HUES64 (cell line): Measurements from ENCODE around the gene ARSG.
"Not testable (repeated sequence)": the region's sequence is repeated elsewhere in the genome, so short reads cannot be mapped to it uniquely, and the experiment has no call there.

Experiments
- H3K27ac ChIP-seq: 2 replicates; pipeline ENCODE4 v1.7.0; 2013; ENCODE audit warnings: low read depth, low read length, inconsistent platforms
- H3K27me3 ChIP-seq: 2 replicates; pipeline ENCODE4 v1.6.1; 2013; ENCODE audit warnings: mild to moderate bottlenecking, low read length; ENCODE audit not compliant: insufficient read depth
- H3K36me3 ChIP-seq: 2 replicates; pipeline ENCODE4 v1.6.1; 2013; ENCODE audit warnings: mild to moderate bottlenecking, low read length; ENCODE audit not compliant: insufficient read depth
- H3K4me1 ChIP-seq: 2 replicates; pipeline ENCODE4 v1.6.1; 2013; ENCODE audit warnings: mild to moderate bottlenecking, low read length, moderate library complexity; ENCODE audit not compliant: insufficient read depth
- H3K4me3 ChIP-seq: 2 replicates; pipeline ENCODE4 v1.5.1; 2013; ENCODE audit warnings: mild to moderate bottlenecking, low read length, moderate library complexity
- H3K9ac ChIP-seq: 2 replicates; pipeline ENCODE4 v1.6.1; 2013; ENCODE audit warnings: mild to moderate bottlenecking, low read depth, low read length
- H3K9me3 ChIP-seq: 2 replicates; pipeline ENCODE4 v1.6.1; 2013; ENCODE audit warnings: low read depth, low read length; ENCODE audit not compliant: insufficient read depth
- WGBS: fragments of 150-250, 120-280 bp; methylation state at CpG from one replicate; pipeline ENCODE4 v1.1.7; 2013; ENCODE audit warnings: missing lambda C conversion rate; 5-methylcytosine and 5-hydroxymethylcytosine counted together

Gene ARSG

GRCh38 chr17:68355108-68355507, 63.8 kb downstream of the ARSG start:
- H3K9ac ChIP-seq, H3K36me3 ChIP-seq: not testable (repeated sequence)
- 95% methylated on average over 5 of the region's 5 CpGs for whole genome bisulfite sequencing

GRCh38 chr17:68356520-68356919, 65.2 kb downstream of the ARSG start:
- Histone ChIP-seq H3K27me3 (no peaks in the 10 kb centered on the region), H3K27ac (no peak overlapping the region), H3K9ac (no peak overlapping the region), H3K4me1 (peaks cover 11% of the 10 kb centered on the region; the same call in 1 of the 2 replicates), H3K36me3 (no peaks in the 10 kb centered on the region), H3K4me3 (no peak overlapping the region), H3K9me3 (no peaks in the 10 kb centered on the region)
- WGBS, result 92% methylated on average over 8 of the region's 8 CpGs

More at GRCh38 chr17:68355108-68355507, 63.8 kb downstream of the ARSG start:
- not testable (repeated sequence) for H3K9me3 ChIP-seq, H3K27ac ChIP-seq, H3K27me3 ChIP-seq, H3K4me3 ChIP-seq, H3K4me1 ChIP-seq

GRCh38 chr17:68356949-68357455, 65.7 kb downstream of the ARSG start:
- Histone ChIP-seq H3K27ac (no peak overlapping the region), H3K36me3 (no peaks in the 10 kb centered on the region), H3K4me1 (peaks cover 11% of the 10 kb centered on the region; the same call in 1 of the 2 replicates), H3K9me3 (no peaks in the 10 kb centered on the region), H3K4me3 (no peak overlapping the region), H3K27me3 (no peaks in the 10 kb centered on the region), H3K9ac (no peak overlapping the region)
- WGBS, result 96% methylated on average over 3 of the region's 3 CpGs

- Histone ChIP-seq H3K27me3 (no peaks in the 10 kb centered on the region), H3K36me3 (no peaks in the 10 kb centered on the region), H3K9ac (no peak overlapping the region), H3K4me3 (no peak overlapping the region), H3K9me3 (no peaks in the 10 kb centered on the region), H3K27ac (no peak overlapping the region), H3K4me1 (peaks cover 11% of the 10 kb centered on the region; the same call in 1 of the 2 replicates)
- WGBS, result 97% methylated on average over 3 of the region's 4 CpGs
Measured at GRCh38 chr17:68357886-68358285, 66.6 kb downstream of the ARSG start.

- H3K4me1 ChIP-seq, result peaks cover 11% of the 10 kb centered on the region; the same call in 1 of the 2 replicates
- WGBS, result 83% methylated on average over 11 of the region's 13 CpGs
- no peak overlapping the region for H3K4me3 ChIP-seq
- no peaks in the 10 kb centered on the region for H3K36me3 ChIP-seq
- H3K27ac ChIP-seq, result no peak overlapping the region
- no peaks in the 10 kb centered on the region for H3K9me3 ChIP-seq
- H3K27me3 ChIP-seq, result no peaks in the 10 kb centered on the region
- H3K9ac ChIP-seq, result no peak overlapping the region
Measured at GRCh38 chr17:68359791-68360535, 68.7 kb downstream of the ARSG start.

GRCh38 chr17:68365469-68365868, 74.2 kb downstream of the ARSG start:
- no peak overlapping the region for H3K9ac ChIP-seq
- no peak overlapping the region for H3K27ac ChIP-seq
- no peaks in the 10 kb centered on the region for H3K9me3 ChIP-seq
- no peaks in the 10 kb centered on the region for H3K36me3 ChIP-seq
- 100% methylated on average over 2 of the region's 2 CpGs for WGBS
- H3K27me3 ChIP-seq, result no peaks in the 10 kb centered on the region
- peaks cover 1% of the 10 kb centered on the region for H3K4me1 ChIP-seq
- no peak overlapping the region for H3K4me3 ChIP-seq

- H3K4me3 ChIP-seq, result no peak overlapping the region
- H3K9ac ChIP-seq, result no peak overlapping the region
- H3K27me3 ChIP-seq, result no peaks in the 10 kb centered on the region
- 85% methylated on average over 5 of the region's 5 CpGs for WGBS
- no peak overlapping the region for H3K27ac ChIP-seq
- H3K36me3 ChIP-seq, result no peaks in the 10 kb centered on the region
- H3K4me1 ChIP-seq, result no peaks in the 10 kb centered on the region; the same call in 1 of the 2 replicates
- no peaks in the 10 kb centered on the region for H3K9me3 ChIP-seq
Measured at GRCh38 chr17:68368387-68368786, 77.1 kb downstream of the ARSG start.

GRCh38 chr17:68375566-68375965, 84.3 kb downstream of the ARSG start:
- Histone ChIP-seq H3K9ac (no peak overlapping the region), H3K9me3 (no peaks in the 10 kb centered on the region), H3K36me3 (no peaks in the 10 kb centered on the region), H3K4me3 (no peak overlapping the region), H3K4me1 (peaks cover 21% of the 10 kb centered on the region), H3K27ac (no peak overlapping the region), H3K27me3 (no peaks in the 10 kb centered on the region)
- 96% methylated on average over 8 of the region's 8 CpGs for WGBS

GRCh38 chr17:68376178-68376577, 84.9 kb downstream of the ARSG start:
- not testable (repeated sequence) for H3K9me3 ChIP-seq, H3K27ac ChIP-seq, H3K9ac ChIP-seq, H3K4me3 ChIP-seq, H3K36me3 ChIP-seq, H3K27me3 ChIP-seq
- peaks cover 21% of the 10 kb centered on the region for H3K4me1 ChIP-seq
- 85% methylated on average over 2 of the region's 2 CpGs for WGBS

GRCh38 chr17:68377771-68378267, 86.5 kb downstream of the ARSG start:
- Histone ChIP-seq H3K4me1 (peaks cover 21% of the 10 kb centered on the region), H3K36me3 (no peaks in the 10 kb centered on the region), H3K27ac (no peak overlapping the region; the same call in 1 of the 2 replicates), H3K27me3 (no peaks in the 10 kb centered on the region), H3K9ac (no peak overlapping the region), H3K9me3 (no peaks in the 10 kb centered on the region), H3K4me3 (no peak overlapping the region)
- 65% methylated on average over 8 of the region's 8 CpGs for WGBS

GRCh38 chr17:68378268-68379176, 87.2 kb downstream of the ARSG start:
- H3K36me3 ChIP-seq, result no peaks in the 10 kb centered on the region
- H3K9ac ChIP-seq, result no peak overlapping the region
- peaks cover 21% of the 10 kb centered on the region for H3K4me1 ChIP-seq
- H3K27ac ChIP-seq, result peak overlapping the region; percentile 63; the same call in 1 of the 2 replicates
- WGBS, result 35% methylated on average over 21 of the region's 21 CpGs
- H3K9me3 ChIP-seq, result no peaks in the 10 kb centered on the region
- H3K27me3 ChIP-seq, result no peaks in the 10 kb centered on the region
- no peak overlapping the region for H3K4me3 ChIP-seq
